COLO829 (cell line): ENCODE results near the gene GNG7.
A peak's percentile ranks its signal among the peaks of the same experiment; 100 is the strongest.
"Not testable (repeated sequence)": the region's sequence is repeated elsewhere in the genome, so short reads cannot be mapped to it uniquely, and the experiment has no call there.

ENCODE experiments used
- DNase-seq: peaks from one replicate; pipeline ENCODE4 v3.0.0; 2012; ENCODE audit warnings: low spot score

Gene GNG7

GRCh38 chr19:2713170-2713569 lies 10.7 kb upstream of the GNG7 start:
- not testable (repeated sequence) for DNase-seq

DNA sequence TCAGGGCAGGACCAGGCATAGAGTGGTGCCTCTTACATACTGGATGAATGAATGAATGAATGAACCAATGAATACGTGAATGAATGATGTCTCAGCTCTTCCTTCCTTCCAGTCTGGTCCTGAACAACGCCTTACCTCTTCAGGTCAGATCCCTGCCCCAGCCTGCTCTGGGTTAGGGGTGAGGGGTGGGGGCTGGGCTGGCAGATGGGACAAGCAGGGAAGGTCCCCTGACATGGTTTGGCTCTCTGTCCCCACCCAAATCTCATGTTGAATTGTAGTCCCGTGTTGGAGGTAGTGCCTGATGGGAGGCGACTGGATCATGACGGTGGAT lies 9.3 kb upstream of the GNG7 start:
- no peak for DNase-seq

DNA sequence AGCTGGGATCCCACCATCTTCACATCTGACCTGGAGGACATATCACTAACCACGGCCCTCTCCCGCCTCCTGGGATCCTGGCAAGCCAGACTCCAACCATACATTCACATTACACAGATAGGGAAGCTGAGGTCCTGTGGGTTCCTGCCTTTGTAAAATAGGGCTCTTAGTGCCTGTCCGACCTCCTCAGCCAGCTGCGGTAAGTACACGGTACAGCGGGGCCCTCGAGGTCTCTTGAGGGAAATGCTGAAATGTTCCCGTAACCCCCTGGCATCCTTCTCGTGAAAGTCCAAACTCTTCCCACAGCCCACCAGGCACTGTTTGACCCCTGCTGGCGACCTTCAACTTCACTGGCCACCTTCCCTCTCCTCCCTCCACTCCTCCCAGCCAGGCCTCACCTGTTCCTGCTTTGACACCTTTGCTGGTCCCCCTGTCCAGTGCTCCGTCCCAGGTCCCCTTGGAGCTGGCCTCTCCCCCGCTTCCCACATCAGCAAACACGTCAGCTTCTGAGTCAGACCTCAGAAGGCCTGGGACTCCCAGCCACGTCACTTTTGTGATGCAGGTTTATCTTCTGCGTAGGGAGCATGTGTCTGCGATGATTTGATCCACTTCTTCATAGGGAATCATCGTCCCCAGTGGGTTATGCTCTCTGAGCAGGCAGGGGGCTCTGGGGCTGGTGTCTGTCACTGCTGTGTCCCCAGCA lies 8.8 kb upstream of the GNG7 start:
- no peak for DNase-seq

DNA sequence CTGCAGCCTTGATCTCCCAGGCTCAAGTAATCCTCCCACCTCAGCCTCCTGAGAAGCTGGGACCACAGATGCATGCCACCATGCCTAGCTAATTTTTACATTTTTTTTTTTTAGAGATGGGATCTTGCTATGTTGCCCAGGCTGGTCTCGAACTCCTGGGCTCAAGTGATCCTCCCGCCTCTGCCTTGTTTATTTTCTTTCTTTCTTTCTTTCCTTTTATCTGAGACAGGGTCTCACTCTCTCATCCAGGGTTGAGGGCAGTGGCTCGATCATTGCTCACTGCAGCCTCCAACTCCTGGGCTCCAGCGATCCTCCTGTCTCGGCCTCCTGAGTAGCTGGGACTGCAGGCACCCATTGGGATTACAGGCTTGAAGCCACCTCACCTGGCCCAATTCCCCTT lies 3.8 kb upstream of the GNG7 start:
- no peak for DNase-seq

- no peak for DNase-seq
Measured at GRCh38 chr19:2703691-2704216, 1.3 kb upstream of the GNG7 start.

- no peak for DNase-seq
Measured at GRCh38 chr19:2703077-2703437, 563 bp upstream of the GNG7 start.

- DNase-seq, result no peak
Measured at GRCh38 chr19:2701361-2702169, 929 bp downstream of the GNG7 start.

DNA sequence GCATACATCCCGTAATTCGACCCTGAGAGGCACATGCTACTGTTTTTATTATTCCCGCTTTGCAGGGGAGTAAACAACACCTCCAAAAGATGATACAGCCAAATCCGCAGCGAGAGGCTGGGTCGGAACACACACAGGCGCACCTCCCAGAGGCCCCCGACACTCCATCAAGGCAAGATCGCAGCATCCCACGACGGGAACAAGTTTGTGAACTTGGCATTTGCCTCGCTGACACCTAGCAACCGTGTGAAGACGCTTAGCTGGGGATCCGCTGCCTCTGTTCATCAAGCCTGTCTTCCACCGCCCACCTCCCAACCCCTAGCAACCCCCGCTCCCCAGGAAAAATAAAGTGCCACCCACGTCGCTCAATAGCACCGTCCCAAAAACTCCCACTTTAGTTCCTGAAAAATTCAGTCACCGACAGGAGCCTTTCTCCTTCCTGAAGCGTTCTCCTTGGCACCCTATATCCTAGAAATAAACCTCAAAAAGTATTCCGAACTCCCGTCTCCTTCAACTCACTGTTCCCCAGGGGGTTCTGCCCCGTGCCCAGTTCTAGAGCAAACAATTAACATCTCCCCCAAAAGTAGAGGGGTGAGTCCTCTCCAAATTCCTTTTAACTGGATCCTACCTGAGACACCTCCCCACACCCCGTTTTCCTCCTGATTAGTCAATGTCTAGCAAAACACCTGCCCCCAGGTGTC lies 1.7 kb downstream of the GNG7 start:
- DNase-seq, result no peak

DNA sequence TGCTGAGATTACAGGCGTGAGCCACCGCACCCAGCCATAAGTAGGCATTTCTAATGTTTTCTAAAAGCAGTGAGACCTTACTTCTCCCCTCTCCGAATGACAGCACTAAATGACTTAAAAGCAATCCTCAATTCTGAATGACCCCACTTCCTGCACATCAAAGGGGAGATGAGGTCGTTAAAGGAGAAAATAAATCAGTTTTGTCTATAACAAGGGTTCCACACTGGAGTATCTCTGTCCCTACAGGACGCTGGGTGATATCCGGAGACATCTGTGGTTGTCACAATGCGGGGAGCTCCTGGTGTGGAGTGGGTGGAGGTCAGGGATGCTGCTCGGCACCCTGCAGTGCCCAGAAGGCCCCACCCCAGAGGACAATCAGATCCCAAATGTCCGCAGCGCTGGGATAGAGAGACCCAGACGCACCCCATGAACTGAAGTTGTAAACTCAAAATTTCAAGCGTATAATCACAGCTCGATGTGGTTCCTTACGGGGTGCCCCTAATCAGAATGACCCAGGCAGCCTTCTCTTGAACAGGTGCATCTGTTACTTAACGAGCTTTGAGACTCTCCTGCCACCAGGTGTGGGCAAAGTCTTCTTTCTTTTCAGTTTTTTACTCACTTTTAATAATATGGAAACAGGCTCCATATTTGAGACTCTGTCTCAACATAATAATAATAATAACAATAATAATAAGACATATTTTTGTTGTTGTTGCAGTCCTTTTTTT lies 2.9 kb downstream of the GNG7 start:
- DNase-seq, result no peak

DNA sequence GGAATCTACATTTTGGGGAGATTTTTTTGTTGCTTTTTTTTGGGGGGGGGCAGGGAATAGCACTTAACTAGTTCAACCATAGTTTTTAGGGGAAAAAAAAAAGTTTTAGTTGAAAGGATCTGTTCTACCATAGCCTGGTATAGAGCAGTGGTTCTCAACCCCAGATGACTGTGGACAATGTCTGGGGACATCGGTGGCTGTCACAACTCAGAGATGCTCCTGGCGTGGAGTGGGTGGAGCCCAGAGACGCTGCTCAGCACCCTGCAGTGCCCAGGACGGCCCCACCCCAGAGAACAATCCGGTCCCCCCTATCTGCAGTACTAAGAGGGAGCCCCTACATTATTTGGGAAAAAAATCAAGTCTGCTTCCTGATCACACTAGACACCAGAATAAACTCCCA lies 8.3 kb downstream of the GNG7 start:
- DNase-seq, result no peak

DNA sequence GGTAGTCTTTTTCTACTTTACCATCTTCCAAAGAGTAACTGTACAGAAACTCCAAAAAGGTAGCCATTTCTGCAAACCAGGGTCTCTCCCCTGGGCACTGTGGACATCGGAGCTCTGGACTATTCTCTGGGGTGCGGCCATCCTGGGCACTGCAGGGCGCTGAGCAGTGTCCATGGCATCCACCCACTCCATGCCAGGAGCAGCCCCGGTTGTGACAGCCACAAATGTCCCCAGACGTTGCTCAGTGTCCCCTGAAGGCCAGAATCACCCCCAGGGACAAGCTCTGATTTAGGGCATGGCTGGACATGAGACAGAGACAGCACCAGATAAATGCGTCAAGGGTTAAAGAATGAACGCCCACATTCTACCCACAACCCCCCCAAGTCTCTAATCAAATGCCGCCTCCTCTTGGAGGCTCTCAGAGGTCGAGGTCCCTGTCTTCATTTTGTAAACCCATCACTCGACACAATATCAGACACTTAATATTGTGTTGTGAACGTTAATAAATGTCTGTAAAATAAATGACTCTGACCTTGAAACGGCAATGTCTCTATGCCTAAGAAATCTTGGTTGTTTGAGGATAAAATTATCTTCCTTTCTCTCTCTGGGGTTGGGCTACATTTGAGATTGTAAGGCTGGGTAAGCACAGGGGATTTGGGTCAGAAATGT lies 8.9 kb downstream of the GNG7 start:
- no peak for DNase-seq

DNA sequence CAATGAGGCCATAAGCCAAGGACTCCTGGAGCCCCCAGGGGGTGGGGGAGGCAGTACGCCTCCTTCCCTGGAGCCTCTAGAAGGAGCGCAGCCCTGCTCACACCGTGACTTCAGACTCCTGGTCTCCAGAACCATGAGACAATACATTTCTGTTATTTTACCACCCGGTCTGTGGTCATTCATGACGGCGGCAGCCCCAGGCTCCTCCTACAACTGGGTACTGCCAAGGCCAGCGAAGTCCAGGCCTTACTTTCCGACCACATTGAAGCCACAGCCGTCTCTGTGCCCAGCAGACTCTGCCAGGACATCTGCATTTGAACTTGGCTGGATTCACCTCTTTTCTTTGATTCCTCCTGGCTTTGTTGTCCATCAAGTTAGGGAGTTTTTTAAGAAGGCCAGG lies 10.5 kb downstream of the GNG7 start:
- DNase-seq, result peak; percentile 32

GRCh38 chr19:2690856-2691255 lies 11.6 kb downstream of the GNG7 start:
- DNase-seq, result no peak

- DNase-seq, result no peak
Measured at GRCh38 chr19:2686360-2686759, 16.1 kb downstream of the GNG7 start.

DNA sequence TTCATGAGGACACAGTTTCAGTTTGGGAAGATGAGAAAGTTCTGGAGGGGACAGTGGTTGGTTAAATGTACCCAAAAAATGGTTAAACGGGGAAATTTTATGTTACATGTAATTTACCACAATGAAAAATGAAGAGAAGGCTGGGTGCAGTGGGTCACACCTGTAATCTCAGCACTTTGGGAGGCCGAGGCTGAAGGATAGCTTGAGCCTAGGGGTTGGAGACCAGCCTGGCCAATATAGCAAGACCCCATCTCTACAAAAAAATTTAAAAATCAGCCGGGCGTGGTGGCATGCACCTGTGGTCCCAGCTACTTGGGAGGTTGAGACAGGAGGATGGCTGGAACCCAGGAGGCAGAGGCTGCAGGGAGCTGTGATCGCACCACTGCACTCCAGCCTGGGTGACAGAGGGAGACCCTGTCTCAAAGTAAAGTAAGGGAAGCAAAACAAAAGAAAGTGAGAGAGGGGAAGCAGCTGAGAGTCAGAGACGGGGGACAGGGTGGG lies 17.2 kb downstream of the GNG7 start:
- no peak for DNase-seq

- no peak for DNase-seq
Measured at GRCh38 chr19:2683430-2684003, 19.0 kb downstream of the GNG7 start.

DNA sequence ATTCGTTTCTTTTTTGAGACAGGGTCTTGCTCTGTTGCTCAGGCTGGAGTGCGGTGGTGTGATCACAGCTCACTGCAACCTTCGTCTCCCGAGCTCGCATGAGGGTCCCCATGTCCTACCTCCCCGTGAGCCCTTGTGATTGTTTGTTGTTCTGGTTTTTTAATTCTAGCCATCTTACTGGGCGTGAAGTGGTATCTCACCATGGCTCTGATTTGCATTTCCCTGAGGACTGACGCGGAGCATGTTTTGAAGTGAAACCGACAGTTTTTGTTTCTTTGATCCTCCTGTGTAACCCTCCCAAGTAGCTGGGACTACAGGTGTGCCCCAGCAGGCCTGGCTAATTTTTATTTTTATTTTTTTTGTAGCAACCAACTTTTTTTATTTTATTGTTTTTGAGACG lies 21.7 kb downstream of the GNG7 start:
- no peak for DNase-seq

- DNase-seq, result no peak
Measured at GRCh38 chr19:2679439-2679838, 23.1 kb downstream of the GNG7 start.

DNA sequence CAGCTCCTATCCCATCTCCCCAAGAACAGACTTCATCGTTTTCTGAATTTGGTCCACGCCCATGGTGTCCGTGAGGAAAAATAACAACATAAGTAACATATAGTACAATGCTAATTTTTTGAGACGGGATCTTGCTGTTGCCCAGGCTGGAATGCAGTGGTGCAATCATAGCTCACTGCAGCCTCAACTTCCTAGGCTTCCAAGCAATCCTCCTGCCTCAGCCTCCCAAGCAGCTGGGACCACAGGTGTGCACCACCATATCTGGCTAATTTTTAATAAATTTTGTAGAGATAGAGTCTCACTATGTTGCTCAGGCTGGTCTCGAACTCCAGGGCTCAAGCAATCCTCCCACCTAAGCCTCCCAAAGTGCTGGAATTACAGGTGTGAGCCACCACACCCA lies 23.5 kb downstream of the GNG7 start:
- DNase-seq, result not testable (repeated sequence)

DNA sequence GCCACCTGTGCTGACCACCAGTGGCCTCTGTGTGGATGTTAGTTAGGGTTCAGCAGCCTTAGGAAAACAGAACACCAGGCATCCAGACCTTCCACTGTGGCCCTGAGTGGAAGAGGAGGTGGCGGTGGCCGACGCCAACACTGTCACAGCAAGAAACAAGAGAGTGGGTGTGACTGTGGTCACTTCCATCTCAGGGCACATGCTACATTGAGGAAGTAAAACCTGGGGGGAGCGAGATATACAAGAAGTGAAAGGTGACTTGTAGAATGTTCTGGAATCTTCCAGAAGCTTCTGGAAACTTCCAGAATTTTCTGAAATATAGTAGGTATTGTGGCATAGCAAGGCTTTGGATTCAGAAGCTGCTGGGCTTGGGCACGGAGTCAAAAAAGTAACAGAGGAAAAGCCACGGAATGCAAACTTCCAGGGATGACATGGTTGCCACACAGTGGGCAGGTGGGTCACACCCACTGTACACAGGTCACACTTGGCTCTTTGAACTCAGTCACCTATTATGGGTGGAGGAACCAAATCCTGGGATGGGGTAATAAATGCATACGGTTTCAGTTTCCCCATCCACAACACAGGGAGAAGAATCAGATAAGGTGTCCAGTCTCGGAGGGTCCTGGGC lies 24.3 kb downstream of the GNG7 start:
- no peak for DNase-seq

DNA sequence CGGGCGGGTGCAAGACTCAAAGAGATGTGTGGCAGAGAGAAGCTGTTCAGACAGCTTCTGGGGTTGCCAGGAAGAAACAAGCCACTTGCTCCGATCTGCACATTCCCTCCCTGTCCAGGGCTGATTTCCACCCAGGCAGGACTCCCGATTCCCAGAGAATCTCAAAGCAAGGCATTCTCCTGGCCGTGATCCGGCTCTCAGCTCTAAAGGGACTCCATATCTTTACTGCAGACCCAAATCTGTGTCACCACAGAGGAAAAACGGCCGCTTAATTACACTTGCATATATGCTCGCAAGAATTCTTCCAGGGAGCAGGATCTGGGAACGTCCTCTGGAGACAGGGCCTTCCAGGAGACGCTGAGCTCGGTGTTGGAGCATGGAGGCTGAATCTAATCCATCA lies 25.7 kb downstream of the GNG7 start:
- no peak for DNase-seq
